Lung (tissue), 12 donors: Measurements from ENCODE around the gene ALG12. TPM values are rescaled to one million over a fixed set of nuclear protein-coding genes. Genes with fewer than 3 reads are reported as not detected.

Experiments
- ATAC-seq: fragments of 200-7000 bp; cut with Tn5 transposase; one replicate; pipeline ENCODE4 v1.9.1; 2020; ENCODE audit warnings: moderate number of reproducible peaks; ENCODE audit not compliant: insufficient read depth, low FRiP score
- DNase-seq, 3 donors: peaks; one replicate each; pipeline ENCODE4 v3.0.0-alpha.2; 2013 to 2017
- H3K27ac ChIP-seq, 2 donors: one replicate each; pipeline ENCODE4 v1.5.1; 2013; ENCODE audit warnings: mild to moderate bottlenecking in 2 of 2, moderate library complexity in 2 of 2, control low read depth in 1 of 2, inconsistent platforms in 1 of 2, low read depth in 1 of 2, low read length in 1 of 2
- H3K27me3 ChIP-seq, 3 donors: one replicate each; pipeline ENCODE4 v1.5.1; 2013; ENCODE audit warnings: low read length in 2 of 3; ENCODE audit not compliant: control insufficient read depth in 3 of 3, insufficient read depth in 3 of 3
- H3K36me3 ChIP-seq, 4 donors: one replicate each; pipeline ENCODE4 v1.5.1; 2013; ENCODE audit warnings: low read length in 4 of 4, mild to moderate bottlenecking in 1 of 4, moderate library complexity in 1 of 4; ENCODE audit not compliant: control insufficient read depth in 4 of 4, insufficient read depth in 4 of 4
- H3K4me1 ChIP-seq, 5 donors: one replicate each; pipeline ENCODE4 v1.5.1; 2013; ENCODE audit warnings: low read length in 5 of 5, mild to moderate bottlenecking in 2 of 5, moderate library complexity in 1 of 5; ENCODE audit not compliant: control insufficient read depth in 5 of 5, insufficient read depth in 5 of 5
- H3K4me3 ChIP-seq: one replicate; pipeline ENCODE4 v1.5.1; 2013; ENCODE audit warnings: mild to moderate bottlenecking, control low read depth, moderate library complexity
- H3K9ac ChIP-seq, 2 donors: one replicate each; pipeline ENCODE4 v1.5.1; 2013; ENCODE audit warnings: low read length in 2 of 2, control low read depth in 1 of 2; ENCODE audit not compliant: insufficient read depth in 1 of 2
- H3K9me3 ChIP-seq, 4 donors: one replicate each; pipeline ENCODE4 v1.5.1; 2013; ENCODE audit warnings: low read length in 3 of 4, mild to moderate bottlenecking in 1 of 4, moderate library complexity in 1 of 4; ENCODE audit not compliant: control insufficient read depth in 4 of 4, insufficient read depth in 3 of 4
- CTCF ChIP-seq: IDR thresholded peaks from 2 replicates; pipeline ENCODE4 v1.5.1; 2012; ENCODE audit warnings: mild to moderate bottlenecking; ENCODE audit errors: control extremely low read depth, extremely low read depth
- WGBS, 2 donors: extraction: QIAGEN DNeasy Blood & Tissue Kit; methylation state at CpG; one replicate each; pipeline ENCODE4 v1.1.7; 2013; 5-methylcytosine and 5-hydroxymethylcytosine counted together
- polyA plus RNA-seq, 2 donors: library from polyadenylated mRNA; stranded (reverse); fragments of 200-250 nt; gene quantifications; one replicate each; pipeline ENCODE4 v1.2.1, GENCODE V29; 2013
- total RNA-seq, 2 donors: library from RNA; depleted of rRNA in 1 of 2; stranded (reverse); fragments of >200 nt in 1 of 2; gene quantifications; one replicate each; pipeline ENCODE4 v1.2.1, GENCODE V29; 2014 to 2021
- donor health status: control.
- donor health status: control.
- donor health status: Bipolar disorder and iron deficiency.
- donor health status: healthy.
- donor health status: DM: yes; HTN: yes; CAD: no.

Gene ALG12
- total and polyA plus RNA-seq, 4 donors: 13.6 to 33.9 (median 16.6) TPM

DNA sequence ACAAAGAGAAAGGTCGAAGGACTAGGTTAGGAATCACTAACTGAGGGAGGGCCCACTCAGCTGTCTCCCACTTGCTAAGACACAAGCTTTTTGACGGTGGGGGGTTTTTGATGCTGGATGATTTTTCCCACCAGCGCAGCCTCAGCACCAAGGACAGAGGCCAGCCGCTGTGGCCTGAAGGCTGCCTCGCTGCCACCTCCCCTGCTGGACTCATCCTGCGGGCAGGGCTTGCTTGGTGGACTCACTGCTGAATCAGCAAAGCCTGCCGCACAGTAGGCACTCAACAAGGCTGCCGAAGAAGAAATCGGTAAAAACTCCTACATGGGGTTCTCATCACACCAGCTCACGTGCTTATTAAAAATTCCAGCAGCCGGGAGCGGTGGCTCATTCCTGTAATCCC, 2.6 kb downstream of the ALG12 start:
- DNase-seq (no peak), ATAC-seq (no peak)
- peaks cover 0 to 24% (median 20%) of the 10 kb centered on the region in 4 donors for H3K36me3 ChIP-seq
- no peak for TF ChIP-seq CTCF
- H3K27me3 ChIP-seq: no peaks in the 10 kb centered on the region
- 95% methylated on average over 12 of the region's 12 CpGs for WGBS, 2 donors
- H3K4me1 ChIP-seq: peaks cover 0 to 12% (median 9%) of the 10 kb centered on the region in 5 donors
- H3K9ac ChIP-seq: no peak overlapping the region
- no peak overlapping the region for H3K4me3 ChIP-seq
- no peaks in the 10 kb centered on the region for H3K9me3 ChIP-seq
- H3K27ac ChIP-seq: no peak overlapping the region

GRCh38 chr22:49914256-49914655, 4.0 kb downstream of the ALG12 start:
- peaks cover 0 to 11% (median 5%) of the 10 kb centered on the region in 5 donors for H3K4me1 ChIP-seq
- peaks cover 0 to 28% (median 14%) of the 10 kb centered on the region in 4 donors for H3K36me3 ChIP-seq
- DNase-seq (no peak), ATAC-seq (no peak)
- no peaks in the 10 kb centered on the region for H3K9me3 ChIP-seq
- H3K27me3 ChIP-seq: no peaks in the 10 kb centered on the region
- H3K9ac ChIP-seq: no peak overlapping the region
- WGBS, 2 donors: 93 to 94% methylated on average over 12 of the region's 12 CpGs
- no peak overlapping the region for H3K27ac ChIP-seq
- no peak overlapping the region for H3K4me3 ChIP-seq
- no peak for TF ChIP-seq CTCF

- no peak for DNase-seq
- TF ChIP-seq CTCF: no peak
- no peak overlapping the region for H3K27ac ChIP-seq
- H3K4me3 ChIP-seq: no peak overlapping the region
- ATAC-seq: no peak
- WGBS, 2 donors: 96 to 98% methylated on average over 14 of the region's 14 CpGs
- no peak overlapping the region for H3K9ac ChIP-seq
- H3K9me3 ChIP-seq: no peaks in the 10 kb centered on the region
- H3K36me3 ChIP-seq: peaks cover 0 to 33% (median 14%) of the 10 kb centered on the region in 4 donors
- H3K27me3 ChIP-seq: no peaks in the 10 kb centered on the region
- peaks cover 0 to 6% (median 0%) of the 10 kb centered on the region in 5 donors for H3K4me1 ChIP-seq
Observed at GRCh38 chr22:49913446-49913845, 4.8 kb downstream of the ALG12 start.

DNA sequence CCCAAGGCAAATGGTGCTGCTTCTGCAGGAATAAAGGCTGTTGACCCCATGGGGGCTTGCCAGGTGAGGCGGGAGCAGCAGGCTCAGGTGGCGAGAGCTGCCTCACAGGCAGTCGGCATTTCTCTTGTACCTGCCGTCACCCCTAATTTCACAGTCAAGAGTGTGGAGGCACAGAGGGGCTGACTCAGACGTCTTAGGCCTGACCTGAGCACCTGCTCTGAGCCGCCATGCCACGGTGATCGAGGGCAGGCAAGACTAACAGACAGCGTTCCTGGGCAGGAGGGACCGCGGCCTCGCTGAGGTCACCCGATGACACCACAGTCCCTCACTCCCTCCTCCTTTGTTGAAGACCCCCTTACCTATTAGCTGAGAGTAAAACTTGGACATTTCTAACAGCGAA, 5.2 kb downstream of the ALG12 start:
- Histone ChIP-seq H3K9me3 (no peaks in the 10 kb centered on the region), H3K4me1 (peaks cover 0 to 6% (median 0%) of the 10 kb centered on the region in 5 donors), H3K4me3 (no peak overlapping the region), H3K9ac (no peak overlapping the region), H3K27me3 (no peaks in the 10 kb centered on the region), H3K27ac (no peak overlapping the region), H3K36me3 (peaks cover 0 to 33% (median 14%) of the 10 kb centered on the region in 4 donors)
- ATAC-seq: no peak
- no peak for DNase-seq
- 96 to 97% methylated on average over 14 of the region's 14 CpGs for WGBS, 2 donors
- TF ChIP-seq CTCF: no peak
